Stimulated activated CD8-positive, alpha-beta memory T cell treated with anti-CD3 and anti-CD28 coated beads, Interleukin-7, amount 100 ng/mL, for 48 hours (primary cell): ENCODE results near the gene NCOA7.
A peak's percentile ranks its signal among the peaks of the same experiment; 100 is the strongest.
"Not testable (repeated sequence)": the region's sequence is repeated elsewhere in the genome, so short reads cannot be mapped to it uniquely, and the experiment has no call there.

Experiments
- DNase-seq, 2 donors: peaks; one replicate each; pipeline ENCODE4 v3.0.0-alpha.2; 2020; ENCODE audit warnings: low read depth in 1 of 2; ENCODE audit errors: extremely low read depth in 1 of 2

NCOA7 gene

GRCh38 chr6:125943528-125944433 is 153.0 kb downstream of the NCOA7 start:
- DNase-seq = no peak

GRCh38 chr6:125944434-125944816 is 153.7 kb downstream of the NCOA7 start:
- no peak for DNase-seq

- no peak for DNase-seq
These were observed 154.1 kb downstream of the NCOA7 start for GRCh38 chr6:125944896-125945295.

- DNase-seq = no peak
These were observed 154.8 kb downstream of the NCOA7 start for GRCh38 chr6:125945378-125946141.

- DNase-seq = no peak
These were observed 156.9 kb downstream of the NCOA7 start for GRCh38 chr6:125947615-125948014.

GRCh38 chr6:125948455-125948854 is 157.7 kb downstream of the NCOA7 start:
- DNase-seq = no peak

GRCh38 chr6:125949069-125949468 is 158.3 kb downstream of the NCOA7 start:
- no peak for DNase-seq

GRCh38 chr6:125950293-125950692 is 159.5 kb downstream of the NCOA7 start:
- no peak for DNase-seq

GRCh38 chr6:125950716-125951115 is 160.0 kb downstream of the NCOA7 start:
- DNase-seq = not testable (repeated sequence)

- DNase-seq = no peak
These were observed 160.6 kb downstream of the NCOA7 start for GRCh38 chr6:125951323-125951722.

- no peak for DNase-seq
These were observed 162.2 kb downstream of the NCOA7 start for GRCh38 chr6:125952764-125953501.

- DNase-seq = no peak
These were observed 162.7 kb downstream of the NCOA7 start for GRCh38 chr6:125953502-125953875.

- DNase-seq = no peak
These were observed 164.1 kb downstream of the NCOA7 start for GRCh38 chr6:125954735-125955339.

- no peak for DNase-seq
These were observed 165.2 kb downstream of the NCOA7 start for GRCh38 chr6:125955973-125956372.

GRCh38 chr6:125956506-125957390 is 166.0 kb downstream of the NCOA7 start, which contains the start of gene HINT3:
Gene HINT3 (plus strand): TSS chr6:125956770. CDS start chr6:125956978, 208 bp downstream.
- DNase-seq = peak; percentile 94 to 96

- no peak for DNase-seq
These were observed 166.6 kb downstream of the NCOA7 start for GRCh38 chr6:125957391-125957693.

- no peak for DNase-seq
These were observed 167.1 kb downstream of the NCOA7 start for GRCh38 chr6:125957845-125958244.

- no peak for DNase-seq
These were observed 168.3 kb downstream of the NCOA7 start for GRCh38 chr6:125959041-125959440.

GRCh38 chr6:125961117-125961516 is 170.4 kb downstream of the NCOA7 start:
- DNase-seq = no peak

- DNase-seq = no peak
These were observed 172.2 kb downstream of the NCOA7 start for GRCh38 chr6:125962900-125963497.
